Caki2 (cell line): ENCODE data around the gene CCNQ. TPM values are rescaled to one million over a fixed set of nuclear protein-coding genes. Genes with fewer than 3 reads are reported as not detected.

Source experiments
- DNase-seq: peaks from one replicate; pipeline ENCODE4 v3.0.0-alpha.2; 2015; ENCODE audit warnings: low read depth
- in situ Hi-C: cut with HindIII; loops from 2 replicates; pipeline ENCODE4 v1.10.0; 2016; ENCODE audit warnings: low sequenced_read_pairs, low pct_unique_long_range_greater_than_20kb, mixed read lengths
- total RNA-seq: library from RNA; depleted of rRNA; stranded (reverse); fragments of >200 nt; shearing (Covaris generic); gene quantifications from 2 replicates; pipeline ENCODE4 v1.2.3, GENCODE V29; 2014; ENCODE audit warnings: low replicate concordance

The CCNQ gene
- total RNA-seq, 1 experiment from 2014 or later, result 45.1 TPM

DNA sequence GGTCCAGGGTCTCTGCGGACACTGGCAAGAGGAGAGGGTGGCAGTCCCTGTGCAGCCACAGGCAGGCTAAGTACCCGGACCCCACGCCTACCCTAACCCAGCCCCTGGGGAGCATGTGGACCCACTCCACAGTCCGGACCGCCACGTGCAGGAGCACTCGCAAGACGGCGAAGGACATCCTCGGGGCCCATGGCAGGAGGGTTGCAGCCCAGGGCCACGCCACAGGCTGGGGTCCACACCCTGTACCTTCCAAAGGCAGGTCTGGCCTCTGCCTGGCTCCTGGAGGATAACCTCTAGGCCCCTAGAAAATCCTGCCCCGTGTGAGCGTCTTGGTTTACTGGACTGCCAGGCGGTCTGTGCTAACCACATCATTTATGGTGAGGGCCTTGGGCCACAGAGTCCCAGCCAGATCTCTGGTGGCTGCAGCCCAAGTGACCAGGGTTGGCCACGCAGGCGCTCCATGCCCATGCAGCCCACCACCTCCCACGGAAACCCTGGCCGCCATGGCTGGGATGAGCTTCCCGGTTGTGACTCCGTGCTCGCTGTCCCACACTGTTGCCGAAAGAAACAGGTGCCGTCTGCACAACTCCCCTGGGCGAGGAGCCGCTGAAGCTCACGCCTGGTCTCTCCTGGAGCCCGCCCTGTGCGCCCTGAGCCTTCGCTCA, 10.0 kb downstream of the CCNQ start:
- DNase-seq, result no peak

DNA sequence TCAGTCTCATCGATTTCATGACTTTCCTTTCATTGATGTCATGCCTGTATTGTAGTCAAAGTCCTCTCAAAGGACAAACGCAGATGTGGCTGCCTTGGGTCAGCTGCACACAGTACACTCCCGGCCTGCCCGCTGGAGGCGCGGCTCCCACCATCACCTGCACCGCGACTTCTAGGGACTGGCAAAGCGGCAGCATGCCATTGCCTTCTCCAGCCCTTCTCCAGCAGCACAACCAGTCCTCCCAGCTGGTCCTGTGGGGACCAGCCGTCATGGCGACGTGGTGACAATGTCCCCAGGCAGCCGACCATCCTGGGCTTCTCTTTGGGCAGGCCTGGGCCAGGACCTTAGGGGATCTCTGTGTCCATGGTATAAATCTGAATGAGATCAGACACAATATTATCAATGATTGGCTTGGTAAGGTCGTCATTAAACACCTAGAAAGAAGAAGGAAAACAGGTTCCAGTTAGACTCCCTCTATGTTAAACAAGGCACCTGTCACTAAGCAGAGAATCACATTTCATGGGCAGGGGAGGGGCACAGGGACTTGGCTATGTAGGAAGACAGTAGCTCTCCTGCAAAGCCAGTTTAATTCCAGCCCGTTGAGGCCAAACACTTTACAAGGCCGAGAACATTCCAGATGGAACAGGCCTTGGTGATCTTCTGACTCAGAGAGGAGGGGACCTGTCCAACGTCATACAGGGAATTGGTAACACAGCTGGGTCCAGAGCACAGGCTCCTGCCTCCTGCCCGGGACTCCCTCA, 10.7 kb downstream of the CCNQ start:
- no peak for DNase-seq
- in situ Hi-C loops, result no loop called here

More for the DNA sequence above, 10.0 kb downstream of the CCNQ start:
- in situ Hi-C loops, result no loop called here

DNA sequence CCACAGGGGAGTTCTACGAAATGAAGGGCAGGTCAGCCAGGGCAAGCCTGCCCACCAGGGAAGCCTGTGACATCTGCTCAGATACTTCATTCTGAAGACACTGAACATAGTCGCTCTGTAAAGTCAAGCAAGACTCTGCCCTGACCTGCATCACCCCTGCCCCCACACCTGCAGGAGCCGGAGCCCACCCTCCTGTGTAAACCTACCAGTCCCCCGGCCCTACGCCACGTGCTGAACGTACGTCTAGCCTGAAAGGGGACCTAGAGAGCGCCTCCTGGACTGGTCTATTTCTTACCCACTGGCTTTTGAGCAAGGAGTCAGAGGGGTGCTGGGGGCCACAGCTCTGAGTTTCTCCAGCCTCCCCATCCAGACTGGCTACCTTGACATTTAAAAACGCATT, 11.6 kb downstream of the CCNQ start:
- in situ Hi-C loops, result no loop called here
- DNase-seq, result no peak

DNA sequence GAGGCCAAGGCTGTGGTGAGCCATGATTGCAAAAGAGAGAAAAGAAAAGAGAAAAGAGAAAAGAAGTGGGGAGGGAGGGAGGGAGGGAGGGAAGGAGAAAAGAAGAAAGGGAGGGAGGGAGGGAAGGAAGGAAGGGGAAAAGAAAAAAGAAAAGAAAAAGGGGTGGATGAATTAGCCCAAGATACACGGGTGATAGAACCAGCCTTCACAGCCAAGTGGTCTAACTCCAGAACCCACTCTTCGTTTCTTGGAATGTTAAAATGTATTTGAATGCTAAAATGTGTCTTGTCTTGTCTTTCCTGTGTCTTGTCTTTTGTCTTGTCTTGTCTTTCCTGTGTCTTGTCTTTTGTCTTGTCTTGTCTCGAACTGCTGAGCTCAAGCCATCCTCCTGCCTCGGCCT, 13.1 kb downstream of the CCNQ start:
- in situ Hi-C loops, result no loop called here
- DNase-seq, result no peak

DNA sequence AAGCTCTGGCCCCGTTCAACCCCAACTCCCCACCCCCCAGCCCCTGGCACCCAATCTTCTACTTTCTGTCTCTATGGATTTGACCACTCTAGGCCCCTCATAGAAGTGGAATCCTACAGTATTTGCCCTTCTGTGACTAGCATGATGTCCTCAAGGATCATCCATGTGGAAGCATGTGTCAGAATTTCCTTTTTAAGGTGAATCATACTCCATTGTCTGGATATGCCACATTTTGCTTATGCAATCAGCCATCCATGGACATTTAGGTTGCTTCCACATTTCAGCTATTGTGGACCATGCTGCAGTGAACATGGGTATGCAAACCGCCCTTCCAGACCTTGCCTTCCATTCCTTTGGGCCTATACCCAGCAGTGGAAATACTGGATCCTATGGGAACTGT, 15.5 kb downstream of the CCNQ start:
- in situ Hi-C loops, result no loop called here
- no peak for DNase-seq

DNA sequence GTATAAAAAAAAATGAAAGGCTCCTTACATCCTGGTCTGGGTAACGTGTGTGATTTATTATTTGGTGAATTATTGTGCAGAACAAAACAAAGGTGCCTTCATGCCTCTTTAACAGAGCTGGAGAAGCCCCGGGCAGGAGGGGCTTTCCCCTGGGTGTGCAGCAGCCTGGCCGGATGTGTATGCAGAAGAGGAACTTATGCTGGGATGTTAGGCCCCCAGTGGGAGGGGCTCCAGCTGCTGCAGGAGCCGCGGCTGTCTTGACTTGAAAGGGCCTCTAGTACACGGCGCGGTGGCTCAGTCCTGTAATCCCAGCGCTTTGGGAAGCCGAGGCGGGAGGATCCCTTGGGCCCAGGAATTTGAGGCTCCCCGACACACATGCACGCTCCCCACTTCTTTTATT, 16.0 kb downstream of the CCNQ start:
- in situ Hi-C loops, result no loop called here
- DNase-seq, result no peak

DNA sequence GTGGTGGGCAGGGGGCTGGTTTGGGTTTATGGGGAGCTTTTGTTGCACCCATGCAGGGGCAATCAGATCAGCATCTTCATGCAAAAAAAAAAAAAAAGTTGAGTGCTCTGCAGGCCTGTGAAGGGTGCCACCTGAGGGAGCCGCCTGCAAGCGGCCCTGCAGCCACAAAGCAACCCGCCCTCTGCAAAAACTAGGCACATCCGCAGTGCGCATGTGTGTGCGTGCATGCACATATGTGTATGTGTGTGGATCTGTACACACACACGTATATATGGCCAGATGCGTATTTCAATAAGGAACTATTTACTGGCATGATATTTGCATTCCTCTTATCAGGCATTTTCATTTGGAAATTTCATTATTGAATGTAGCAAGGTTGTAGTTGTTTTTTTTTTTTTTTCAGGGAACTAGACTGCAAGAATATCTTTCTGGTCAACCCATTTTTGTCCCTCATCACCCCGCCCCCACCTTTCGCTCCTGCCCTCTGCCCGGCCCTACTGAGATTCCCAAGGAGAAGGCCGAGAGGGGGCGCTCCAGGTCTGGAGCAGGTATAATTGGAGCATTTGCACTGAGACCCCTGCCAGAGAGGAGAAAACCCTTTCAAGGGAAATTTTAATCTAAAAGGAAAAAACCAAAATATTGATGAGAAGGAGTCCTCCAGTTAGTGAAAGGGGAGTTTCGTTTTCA, 18.1 kb downstream of the CCNQ start:
- no peak for DNase-seq
- in situ Hi-C loops, result no loop called here

DNA sequence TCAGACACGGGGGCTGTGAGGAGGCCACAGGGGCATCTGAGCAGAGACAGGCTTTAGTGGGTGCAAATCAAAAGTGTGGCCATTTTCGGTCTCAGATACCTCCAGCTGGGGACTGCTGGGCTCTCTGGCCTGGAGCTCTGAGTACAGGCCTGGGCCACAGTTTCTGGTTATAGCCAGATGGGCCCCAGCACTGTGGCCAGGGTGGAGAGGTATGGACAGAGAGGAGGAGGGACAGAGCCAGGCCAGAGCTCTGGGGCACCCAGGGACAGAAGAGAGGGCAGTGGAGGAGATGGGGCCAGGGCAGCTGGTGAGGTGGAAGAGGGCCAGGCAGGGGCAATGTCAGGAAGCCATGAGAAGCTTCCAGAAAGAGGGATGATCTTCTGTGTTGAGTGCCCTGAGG, 20.1 kb downstream of the CCNQ start:
- DNase-seq, result no peak
- in situ Hi-C loops, result no loop called here

DNA sequence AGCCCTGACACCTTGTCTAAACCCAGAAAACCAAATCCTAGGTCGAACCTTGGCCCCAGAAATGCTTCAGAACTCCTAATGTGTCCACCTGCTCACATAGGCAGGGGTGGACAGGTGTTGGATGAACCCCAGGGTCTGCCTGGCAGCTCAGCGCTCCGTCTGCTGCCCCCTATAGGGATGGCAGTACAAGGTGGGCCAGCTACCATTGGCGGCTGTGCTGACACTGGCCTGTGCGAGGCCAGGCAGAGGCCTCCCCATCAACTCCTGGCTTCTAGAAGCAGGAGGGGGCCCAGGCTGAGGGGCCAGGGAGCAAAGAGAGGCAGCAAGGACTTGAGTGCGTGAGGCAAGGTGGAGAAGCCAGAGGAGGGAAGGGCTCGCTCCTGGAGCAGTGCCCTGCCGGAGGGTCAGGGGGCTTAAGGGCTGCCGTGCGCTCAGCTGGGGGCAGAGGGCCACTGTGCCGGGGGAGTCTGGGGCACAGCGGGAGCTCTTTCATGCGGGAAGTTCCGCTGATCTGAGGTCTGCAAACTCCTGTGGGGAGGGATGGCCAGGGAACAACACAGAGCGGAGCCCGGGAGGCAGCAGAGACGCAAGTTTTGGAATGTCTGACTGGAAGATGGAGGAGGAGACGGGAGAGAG, 20.6 kb downstream of the CCNQ start:
- in situ Hi-C loops, result no loop called here
- DNase-seq, result no peak

DNA sequence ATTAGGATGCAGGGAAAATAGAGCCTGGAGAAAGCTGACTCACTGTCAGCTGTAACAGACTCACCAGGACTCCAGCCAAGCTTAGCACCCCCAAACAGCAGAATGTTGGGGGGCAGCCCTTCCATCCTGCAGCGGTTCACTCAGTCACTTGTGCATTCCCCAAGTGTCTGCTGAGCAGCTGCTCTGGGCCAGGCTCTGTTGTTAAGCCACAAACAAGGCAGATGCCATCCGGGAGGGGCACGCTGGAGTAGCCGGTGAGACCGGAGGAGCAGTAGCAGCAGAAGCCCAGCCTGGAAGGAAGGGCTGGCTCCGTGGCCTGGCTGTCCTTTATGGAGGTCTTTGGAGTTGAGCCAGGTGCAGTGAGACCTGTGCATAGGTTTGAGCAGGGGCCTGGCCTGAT, 22.0 kb downstream of the CCNQ start:
- in situ Hi-C loops, result no loop called here

DNA sequence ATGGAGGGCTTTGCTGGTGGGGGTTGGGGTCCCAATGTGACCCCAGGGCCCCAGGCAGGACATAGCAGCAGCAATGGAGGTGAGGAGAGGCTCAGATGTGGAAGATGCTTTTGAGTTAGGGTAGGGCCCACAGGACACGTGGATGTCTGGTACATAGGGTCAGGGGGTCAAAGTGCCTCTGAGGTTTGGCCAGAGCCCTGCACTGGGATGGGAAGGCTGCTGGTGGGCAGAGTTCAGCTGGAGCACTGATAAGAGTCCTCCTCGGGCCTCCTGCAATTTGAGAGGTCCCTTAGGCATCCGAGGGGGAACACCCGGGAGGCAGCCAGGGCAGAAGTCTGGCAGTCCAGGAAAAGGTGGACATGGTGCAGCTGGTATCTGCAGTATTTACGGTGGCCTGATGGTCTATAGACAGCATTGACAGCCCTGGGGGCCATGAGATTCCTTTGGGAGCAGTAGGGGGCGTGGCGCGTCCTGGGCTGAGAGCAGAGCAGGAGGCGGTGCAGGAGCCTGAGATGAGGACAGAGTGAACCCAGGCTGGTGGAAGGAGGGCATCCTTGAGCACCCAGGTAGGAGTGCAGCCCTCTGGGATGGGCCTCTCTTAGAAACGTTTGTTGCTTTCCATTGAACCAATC, 22.6 kb downstream of the CCNQ start:
- DNase-seq, result no peak
- in situ Hi-C loops, result no loop called here

More for the DNA sequence above, 22.0 kb downstream of the CCNQ start:
- DNase-seq, result no peak

DNA sequence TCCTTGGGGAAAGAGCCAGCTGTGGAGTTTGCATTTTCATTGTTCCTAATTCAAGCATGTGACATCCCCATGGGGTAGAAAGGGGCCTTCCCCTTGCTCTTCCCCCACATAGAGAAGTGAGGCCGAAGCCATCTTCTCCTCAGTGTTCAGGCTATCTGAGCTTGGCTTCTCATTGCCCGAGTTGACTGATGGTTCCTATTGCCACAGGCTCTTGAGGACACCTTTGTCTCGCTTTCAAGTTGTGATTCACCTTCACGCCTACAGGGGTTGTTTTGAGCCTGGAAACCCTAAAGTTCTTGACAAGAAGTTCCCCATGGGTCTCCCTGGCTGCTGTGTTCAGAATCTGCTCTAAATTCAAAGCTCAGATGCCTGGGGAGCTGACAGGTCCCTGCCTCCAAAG, 25.0 kb downstream of the CCNQ start:
- in situ Hi-C loops, result no loop called here
- DNase-seq, result no peak

DNA sequence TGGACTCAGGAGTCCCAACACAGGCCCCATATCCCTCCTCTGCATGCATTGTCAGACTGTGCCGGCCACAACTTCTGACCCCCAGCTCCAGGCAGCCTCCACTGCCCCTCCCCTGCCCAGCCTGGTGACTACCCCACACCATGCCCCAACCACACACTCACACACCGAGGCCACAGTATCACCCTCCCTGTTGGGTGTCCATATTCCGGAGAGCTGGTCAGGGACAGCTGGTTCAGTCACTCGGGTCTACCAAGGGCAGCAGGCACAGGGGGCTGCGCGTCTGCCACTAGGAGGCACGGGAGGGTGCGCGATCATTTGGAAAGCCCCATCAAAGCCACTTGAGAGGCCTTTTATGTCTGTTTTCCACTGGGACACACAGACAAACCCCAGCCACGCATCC, 26.3 kb downstream of the CCNQ start:
- no peak for DNase-seq

DNA sequence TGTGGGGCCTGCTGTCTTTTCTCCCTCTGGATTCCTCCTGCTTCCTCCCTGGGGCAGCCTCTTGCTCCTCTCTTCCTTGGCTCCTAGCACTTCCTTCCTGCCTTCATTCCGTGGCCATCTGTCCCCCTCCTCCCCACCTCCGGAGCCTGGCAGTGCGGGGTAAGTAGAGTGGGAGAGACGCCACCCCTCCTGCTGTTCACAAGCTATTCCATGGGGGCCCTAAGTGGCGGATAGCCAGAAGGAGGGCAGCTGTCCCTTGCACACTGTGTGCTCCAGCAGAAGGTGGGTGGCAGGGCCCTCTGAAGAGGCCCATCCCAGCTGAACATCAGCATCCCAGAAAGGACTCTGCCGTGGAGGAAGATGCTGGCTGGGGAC, 27.4 kb downstream of the CCNQ start:
- in situ Hi-C loops, result no loop called here
- no peak for DNase-seq

More for the DNA sequence above, 26.3 kb downstream of the CCNQ start:
- in situ Hi-C loops, result no loop called here

DNA sequence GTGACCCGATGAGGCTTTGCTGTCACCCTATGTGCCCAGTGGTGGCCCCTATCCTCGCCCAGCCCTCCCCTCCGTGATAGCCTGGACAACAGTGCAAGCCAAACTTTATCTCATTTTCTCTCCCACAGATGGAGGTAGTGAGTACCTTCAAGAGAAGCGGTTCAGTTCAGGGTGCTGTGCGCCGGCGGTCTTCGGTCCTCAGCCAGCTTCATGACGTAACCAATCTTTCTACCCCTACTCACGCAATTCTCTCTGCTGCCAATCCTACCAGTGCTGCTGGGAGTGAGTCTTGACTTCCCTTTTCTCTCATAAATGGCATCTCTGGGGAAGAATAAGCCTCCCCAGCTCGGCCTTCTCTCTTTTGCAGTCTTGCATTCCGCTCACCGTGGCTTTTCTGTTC, 29.5 kb downstream of the CCNQ start:
- DNase-seq, result no peak
- in situ Hi-C loops, result no loop called here

DNA sequence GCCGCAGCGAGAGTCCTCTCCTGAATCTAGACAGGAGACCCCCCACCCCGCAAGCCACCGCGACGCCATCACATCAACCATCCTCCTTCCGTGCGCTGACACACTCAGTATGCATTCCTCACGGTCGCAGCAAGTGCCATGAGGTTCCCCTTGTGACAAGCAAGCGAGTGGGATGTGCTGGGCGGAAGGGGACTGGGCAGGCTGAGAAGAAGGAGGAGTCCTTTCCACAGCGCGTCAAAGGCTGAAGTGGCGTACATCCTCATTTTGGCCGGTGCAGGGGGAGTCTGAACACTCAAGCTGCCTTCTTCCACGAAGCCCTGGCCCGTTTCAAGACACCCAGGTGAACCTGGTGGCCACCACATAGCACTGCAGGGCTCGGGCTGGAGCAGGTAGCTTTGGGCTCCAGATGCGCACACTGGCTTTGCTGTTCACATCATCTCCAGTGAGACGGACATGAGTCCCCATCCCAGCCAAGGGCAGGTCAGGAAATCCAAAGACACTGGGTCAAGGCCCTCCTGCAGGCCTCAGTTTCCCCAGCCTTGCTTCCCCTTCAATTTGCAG, 30.4 kb downstream of the CCNQ start:
- in situ Hi-C loops, result no loop called here
- no peak for DNase-seq

DNA sequence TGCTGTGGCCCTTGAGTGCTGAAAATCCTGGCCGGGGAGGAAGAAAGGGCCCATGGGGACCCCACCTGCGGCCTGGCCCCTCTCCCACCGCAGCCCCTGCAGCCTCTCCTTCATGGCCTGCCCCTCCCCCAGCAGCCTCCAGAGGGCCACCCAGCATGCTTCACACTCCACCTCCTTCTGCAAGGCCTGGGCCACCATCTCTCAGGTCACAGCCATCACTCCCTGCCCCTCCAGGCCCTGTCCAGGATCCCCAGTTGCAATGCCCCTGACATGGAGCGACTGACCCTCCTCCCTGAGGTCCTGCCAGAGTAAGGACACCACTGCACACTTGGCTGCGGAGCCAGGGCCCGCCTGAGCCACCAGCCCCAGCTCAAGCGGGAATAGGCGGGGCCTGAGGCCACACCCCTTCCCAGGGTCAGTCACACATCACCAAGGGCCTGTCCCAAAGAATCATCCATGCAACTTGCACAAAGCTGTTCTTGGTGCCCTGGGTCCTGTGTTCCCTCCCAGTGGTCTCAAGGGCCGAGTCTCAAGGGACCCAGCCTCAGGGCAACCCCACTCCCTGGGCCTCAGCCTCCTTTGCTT, 32.9 kb downstream of the CCNQ start:
- DNase-seq, result no peak
- in situ Hi-C loops, result no loop called here

DNA sequence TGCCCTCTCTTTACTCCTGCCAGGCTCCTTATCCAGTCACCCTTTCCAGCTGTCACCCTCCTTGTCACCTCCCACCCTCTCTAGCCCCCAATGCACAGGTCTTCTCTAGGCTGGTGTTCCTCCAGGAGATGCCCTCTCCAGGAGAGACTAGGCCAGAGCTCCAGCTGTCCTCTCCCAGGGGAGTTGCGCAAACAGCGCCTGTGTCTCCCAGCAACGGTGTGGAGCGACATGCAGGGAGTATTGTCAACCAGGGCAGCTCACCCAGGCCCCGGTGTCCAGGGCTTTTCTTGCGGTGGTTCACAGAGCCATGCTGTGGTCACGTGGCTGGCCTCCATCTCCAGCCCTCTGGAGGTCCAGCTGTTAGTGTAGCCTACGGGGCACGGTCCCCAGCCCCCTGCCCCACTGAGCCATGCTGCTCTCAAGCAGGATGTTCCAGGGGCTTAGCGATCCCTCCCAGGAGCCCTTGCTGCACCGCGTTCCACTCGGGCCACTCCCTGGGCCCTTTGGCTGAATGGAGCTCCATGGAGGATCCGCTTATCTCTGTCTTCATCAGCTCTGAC, 34.8 kb downstream of the CCNQ start:
- no peak for DNase-seq
- in situ Hi-C loops, result no loop called here
